HG02588 (cell line): ENCODE results near the gene C1QTNF12.
"Not testable (repeated sequence)": the region's sequence is repeated elsewhere in the genome, so short reads cannot be mapped to it uniquely, and the experiment has no call there.

ENCODE experiments used
- ATAC-seq: cut with Tn5 transposase; IDR thresholded peaks from one replicate; pipeline ENCODE4 v1.9.1; 2021; ENCODE audit warnings: mild to moderate bottlenecking, moderate library complexity; ENCODE audit not compliant: unreplicated experiment

The C1QTNF12 gene

DNA sequence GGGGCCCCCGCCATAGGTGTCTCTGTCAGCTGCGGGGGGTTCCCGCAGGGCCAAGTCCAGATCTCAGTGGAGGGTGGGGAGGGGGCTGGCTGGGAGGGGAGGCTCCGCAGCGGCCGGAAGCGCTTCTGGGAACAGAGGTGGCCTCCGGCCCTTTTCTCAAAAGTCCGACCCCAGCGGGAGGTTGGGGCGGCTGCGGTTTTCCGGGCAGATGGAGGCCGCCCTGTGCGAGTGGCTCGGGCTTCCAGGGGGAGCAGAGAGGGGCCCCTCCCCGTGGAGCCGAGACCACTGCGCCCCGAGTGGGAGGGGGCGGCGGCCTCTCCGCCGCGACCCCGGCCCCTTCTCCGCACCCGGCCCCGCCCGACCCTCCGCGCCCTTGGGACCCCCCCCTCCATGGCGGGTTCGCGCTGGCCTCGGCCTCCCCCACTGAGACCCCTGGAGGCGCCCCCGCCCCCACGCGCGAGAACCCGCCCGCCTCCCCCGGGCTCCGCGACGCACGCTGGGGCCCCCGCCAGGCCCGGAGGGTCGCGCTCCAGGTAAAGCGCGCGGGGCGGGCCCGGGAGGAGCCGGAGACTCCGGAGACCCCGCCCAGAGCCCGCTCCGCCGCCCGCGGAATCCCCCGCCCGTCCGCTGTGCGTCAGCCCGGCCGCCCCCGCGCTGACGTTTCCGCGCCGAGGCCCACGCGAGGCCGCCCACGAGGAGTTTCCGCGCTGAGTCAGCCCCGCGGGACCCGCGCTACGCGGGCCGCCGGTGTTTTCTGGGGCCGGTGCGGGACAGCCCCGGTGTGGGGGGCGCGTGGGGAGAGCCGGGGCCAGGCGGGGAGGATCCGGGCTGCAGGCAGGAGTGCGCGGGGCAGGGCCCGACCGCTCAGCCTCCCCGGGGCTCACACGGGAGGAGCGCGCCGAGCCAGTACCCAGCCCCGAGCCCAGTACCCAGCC lies 45.4 kb downstream of the C1QTNF12 start:
- peak; percentile 50 for ATAC-seq

DNA sequence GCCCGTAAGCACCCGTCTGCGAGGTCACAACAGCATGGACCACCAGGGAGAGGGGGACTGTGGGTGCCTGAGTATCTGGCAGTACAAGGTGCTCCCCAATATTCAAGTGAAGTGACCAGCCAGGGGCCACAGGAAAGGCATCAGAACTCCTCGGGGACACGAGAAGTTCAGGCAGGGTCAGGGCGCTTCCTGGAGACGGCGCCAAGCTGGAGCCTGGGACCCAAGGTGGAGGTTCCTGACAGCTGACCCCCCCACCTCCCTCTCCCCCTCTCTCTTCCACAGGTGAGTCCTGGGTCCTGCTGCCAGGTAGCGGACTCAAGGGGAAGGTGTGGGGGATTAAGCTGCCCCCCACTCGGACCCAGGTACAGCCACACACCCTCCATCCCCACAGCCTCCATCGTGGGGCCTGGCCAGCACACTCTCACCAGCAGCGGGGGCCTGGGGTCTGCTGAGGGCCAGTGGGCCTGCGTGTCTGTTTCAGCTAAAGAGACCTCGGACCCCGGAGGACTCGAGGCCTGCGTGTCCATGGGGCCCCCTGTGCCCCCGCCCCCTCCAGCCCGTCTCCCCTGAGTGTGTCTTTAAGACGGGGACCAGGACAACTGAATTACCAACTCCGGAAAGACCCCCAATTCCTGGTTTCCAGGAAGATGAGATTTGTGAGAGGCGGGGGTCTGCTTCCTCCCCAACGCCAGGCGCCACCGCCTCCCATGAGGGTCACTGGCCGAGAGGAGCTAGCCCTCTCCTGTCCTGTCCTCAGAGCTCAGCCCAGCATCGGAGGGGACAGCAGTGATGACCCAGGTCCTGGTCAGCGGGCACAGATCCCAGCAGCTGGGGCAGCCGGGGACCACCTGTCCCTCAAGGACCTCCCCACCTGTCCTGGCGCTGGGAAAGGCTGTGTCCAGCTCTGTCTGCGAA lies 46.3 kb downstream of the C1QTNF12 start:
- no peak for ATAC-seq

DNA sequence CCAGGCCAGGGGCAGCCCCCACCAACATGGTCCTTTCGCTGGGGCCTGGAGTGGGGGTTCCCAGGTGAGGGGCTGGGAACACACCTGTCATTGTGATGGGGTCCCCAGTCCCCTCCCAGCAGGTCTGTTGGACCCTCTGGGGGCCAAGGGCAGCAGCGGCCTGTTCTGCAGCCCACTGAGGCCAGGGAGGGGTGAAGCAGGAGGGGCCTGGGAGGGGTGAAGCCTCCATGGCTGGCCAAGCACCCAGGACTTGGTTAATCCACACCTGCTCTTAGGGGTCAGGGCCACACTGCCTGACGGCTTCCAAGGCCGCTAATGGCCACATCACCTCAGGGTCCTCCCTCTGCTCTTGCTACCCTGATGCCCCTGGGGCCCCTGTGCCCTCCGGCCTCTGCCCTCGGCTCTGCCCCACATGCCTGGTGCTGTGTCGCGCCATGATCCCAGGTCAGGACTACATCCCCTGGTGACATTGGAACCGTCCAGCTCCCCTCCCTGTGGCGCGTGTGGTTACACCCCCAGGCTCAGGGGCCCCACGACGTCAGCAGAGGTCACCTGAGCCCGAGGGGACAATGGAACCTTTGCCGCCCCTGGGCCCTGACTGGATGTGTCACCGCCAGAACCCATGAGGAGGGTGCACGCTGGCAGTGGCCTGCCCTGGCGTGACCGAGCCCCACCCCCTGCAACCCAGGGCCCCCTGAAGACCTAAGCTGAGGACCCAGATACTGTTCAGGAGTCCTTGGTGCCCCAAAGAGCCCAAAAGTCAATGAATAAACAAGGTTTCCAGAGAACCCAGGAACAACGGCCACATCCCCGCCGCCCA lies 47.2 kb downstream of the C1QTNF12 start:
- ATAC-seq = no peak

DNA sequence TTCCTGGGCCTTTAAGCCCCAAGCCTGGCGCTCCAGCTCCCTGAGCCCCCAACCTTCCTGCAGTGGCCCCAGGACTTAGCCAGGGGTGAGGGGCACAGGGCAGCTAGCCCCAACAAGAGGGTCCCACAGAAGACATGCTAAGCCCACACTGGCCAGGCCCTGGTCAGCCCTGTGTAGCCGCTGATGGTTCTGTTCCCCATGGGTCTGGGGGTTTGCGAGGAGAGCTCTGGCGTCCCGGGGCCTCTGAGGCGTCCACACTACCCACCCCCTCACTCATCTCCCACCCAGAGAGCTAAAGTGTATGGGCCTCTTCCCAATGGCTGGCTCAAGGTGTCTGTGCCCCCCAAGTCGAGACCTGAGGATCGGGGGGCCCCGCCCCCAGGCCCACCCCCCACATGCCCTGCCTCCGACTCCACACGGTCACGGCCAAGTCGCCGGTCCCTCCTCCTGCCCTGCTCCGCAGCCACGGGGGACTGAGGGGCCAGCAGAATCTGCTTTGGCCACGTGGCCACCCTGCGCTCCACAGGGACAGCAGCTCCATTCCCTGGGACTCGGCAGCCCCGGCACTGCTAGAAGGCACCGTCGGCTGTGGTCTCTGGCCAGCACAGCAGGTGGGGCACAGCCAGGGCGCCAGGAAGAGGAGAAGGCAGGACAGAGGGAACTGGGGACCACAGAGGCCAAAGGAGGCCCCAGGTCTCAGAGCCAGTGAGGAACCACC lies 47.9 kb downstream of the C1QTNF12 start:
- no peak for ATAC-seq

DNA sequence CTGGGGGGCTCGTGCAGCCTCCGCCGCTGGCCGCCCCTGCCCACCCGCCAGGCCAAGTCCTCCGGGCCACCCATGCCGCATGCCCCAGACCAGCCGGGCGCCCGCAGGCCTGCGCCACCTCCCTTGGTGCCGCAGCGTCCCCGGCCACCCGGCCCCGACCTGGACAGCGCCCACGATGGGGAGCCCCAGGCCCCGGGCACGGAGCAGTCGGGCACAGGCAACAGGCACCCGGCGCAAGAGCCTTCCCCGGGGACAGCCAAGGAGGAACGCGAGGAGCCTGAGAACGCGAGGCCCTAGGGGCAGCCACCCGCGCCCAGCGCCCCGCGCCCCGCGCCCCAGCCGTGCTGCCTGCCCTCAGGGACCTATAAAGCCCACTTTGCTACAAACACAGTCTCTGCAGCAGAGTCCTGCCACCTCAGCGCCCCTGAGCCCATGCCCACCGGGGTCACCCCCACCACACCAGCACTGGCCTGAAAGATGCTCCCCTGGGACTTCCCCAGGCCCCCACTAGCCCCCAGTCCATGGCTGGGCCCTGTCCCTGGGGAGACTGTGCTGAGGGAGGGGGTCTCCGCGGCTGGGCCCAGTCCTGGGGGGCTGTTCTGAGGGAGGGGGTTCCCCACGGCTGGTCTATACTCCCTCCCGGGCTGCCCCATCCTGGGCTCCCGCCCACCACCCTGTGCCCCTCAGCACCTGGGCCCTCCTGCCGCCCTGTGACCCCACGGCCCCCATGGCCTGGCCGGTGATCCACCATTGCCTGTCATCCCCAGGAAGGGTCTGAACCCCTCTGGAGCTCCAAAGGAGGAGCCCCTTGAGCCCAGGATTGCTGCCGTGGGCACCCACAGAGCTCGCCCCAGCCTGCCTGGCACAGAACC lies 48.7 kb downstream of the C1QTNF12 start:
- no peak for ATAC-seq

DNA sequence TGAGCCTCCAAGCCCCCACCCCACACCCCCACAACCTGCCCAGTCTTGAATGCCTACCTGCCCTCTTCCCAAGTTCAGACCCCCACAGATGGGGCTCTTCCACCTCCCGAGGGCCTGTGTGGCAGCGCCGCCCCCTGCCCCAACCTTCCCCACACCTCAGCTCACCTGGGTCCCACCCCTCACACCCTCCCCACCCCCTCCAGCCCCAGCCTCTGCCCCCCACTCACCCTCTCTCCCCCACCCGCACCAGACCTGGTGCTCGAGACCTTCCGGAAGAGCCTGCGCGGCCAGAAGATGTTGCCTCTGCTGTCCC lies 49.4 kb downstream of the C1QTNF12 start:
- ATAC-seq = no peak

DNA sequence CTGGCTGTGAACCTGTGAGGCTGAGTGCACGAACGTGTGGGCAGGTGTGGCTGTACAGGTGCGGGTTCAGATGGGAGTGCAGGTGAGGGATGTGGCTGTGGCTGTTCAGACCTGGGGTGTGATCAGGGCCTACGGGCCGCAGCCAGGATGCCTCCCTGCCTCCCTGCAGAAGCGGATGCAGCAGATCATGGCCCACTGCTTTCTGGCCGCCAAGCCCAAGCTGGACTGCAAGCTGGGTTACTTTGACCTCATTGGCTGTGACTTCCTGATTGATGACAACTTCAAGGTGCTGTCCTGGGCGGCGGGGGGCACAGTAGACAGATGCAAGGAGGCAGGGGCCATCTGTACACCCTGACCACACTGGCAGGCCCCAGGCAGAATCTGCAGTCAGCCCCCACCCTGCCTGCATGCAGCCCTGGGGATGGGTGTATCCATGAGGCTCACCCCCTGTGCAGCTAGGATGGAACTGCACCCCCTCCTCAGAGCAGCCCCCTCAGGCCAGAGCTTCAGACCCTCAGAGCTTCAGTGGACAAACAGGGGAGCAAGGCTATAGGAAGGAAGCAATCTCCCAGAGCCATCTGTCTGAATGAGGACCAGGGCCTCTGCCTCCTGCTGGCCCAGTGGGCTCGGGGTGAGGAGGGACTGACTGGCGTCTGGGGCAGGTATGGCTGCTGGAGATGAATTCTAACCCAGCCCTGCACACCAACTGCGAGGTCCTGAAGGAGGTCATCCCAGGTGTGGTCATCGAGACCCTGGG lies 49.9 kb downstream of the C1QTNF12 start:
- no peak for ATAC-seq

DNA sequence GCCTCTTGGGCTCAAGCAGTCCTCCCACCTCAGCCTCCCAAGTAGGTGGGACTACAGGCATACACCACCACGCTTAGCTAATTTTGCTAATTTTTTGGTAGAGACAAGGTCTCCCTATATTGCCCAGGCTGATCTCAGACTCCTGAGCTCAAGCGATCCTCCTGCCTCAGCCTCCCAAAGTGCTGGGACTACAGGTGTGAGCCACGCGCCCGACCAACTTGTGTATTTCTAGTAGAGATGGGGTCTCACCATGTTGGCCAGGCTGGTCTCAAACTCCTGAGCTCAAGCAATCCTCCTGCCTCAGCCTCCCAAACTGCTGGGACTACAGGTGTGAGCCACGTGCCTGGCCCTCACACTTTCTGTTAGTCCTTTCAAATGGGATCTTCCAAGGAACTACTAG lies 50.8 kb downstream of the C1QTNF12 start:
- ATAC-seq = not testable (repeated sequence)

DNA sequence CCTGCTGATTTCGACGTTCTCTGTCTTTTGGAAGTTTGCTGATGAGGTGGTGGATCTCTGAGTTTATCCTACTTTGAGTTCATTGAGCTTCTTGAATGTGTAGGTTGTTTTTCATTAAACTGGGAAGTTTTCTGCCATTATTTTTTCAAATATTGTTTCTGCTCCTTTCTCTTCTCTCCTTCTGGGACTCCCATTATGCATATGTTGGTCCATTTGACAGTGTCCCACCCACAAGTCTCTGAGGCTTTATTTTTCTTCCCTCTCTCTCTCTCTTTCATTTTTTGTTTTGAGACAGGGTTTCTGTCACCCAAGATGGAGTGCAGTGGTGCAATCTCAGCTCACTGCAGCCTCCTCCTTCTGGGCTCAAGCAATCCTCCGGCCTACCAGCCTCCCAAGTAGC lies 51.8 kb downstream of the C1QTNF12 start:
- ATAC-seq = no peak
